NCI-H187 treated with DMSO at 0.1 percent for 48 hours (cell line): Measurements from ENCODE around the gene CNTNAP5.

Experiments
- DNase-seq: peaks from one replicate; lab custom pipeline; 2025; lab: John Stamatoyannopoulos, UW

The CNTNAP5 gene

DNA sequence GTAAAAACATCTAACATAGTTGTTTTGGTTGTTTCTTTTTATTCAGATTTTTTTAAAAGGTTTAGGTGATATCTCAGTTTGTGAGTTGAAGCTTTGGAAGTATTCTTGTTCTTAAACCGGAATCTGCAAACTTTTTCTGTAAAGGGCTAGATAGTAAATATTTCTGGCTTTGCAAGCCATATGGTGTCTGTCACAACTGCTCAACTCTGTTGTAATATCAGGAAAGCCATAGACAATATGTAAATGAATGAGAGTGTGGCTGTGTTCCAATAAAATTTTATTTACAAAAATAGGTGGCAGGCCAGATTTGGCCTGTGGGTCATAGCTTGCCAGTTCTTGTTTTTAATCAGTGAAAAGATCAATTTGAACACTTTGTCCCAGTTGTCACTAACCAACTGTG is 134.1 kb downstream of the CNTNAP5 start:
- no peak for DNase-seq

DNA sequence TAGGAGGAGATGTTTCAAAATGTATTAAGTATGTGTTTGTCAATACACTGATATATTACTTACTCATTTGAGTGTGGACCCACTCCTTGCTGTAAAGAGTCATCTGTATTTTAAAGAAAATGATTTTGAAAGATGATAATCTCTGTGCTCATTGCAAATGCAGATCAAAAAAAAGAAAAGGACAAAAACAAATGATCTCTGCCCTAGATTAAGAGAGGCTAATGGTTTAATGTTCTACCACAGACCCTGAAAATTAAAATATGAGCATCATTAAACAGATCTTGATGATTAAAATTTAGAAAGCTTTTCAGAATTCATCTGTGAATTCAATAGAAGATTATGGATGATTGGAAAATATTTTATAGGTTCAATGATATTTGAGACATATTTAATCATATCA is 136.5 kb downstream of the CNTNAP5 start:
- DNase-seq, result no peak

DNA sequence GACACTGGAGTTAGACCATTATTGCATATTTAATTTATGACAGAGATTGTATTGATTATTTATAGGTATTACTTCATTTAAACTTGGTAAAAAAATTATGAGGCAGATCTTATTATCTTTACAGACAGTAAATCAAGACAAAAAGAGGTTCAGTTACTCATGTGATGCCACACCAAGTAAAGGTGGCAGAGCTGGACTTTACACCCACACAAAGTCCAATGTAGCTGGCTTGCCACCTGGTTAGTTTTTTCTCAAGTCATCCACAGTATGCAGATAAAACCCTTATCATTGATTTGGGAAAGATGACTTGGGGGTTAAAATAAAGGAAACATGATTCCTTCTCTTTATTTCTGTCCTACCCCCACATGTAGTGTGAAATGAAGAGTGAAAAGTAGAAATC is 137.2 kb downstream of the CNTNAP5 start:
- no peak for DNase-seq

DNA sequence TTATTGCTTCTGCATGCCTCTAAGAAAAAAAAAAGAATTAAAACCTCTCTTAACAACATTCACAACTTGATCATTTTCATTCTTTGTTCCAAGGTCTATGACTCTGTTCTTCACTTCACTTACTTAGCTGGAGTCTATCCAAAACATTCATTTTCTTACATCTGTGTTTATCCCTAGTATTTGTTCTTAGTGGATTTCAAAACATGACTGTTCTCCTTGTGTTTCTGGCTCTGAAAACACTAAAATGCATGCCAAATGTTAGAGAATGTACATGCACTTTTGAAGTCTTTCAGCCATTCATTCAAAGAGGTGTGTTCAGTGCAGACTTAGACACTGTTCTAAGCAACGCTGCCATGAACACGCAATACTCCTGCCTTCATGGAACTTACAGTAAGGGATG is 138.8 kb downstream of the CNTNAP5 start:
- DNase-seq, result no peak

DNA sequence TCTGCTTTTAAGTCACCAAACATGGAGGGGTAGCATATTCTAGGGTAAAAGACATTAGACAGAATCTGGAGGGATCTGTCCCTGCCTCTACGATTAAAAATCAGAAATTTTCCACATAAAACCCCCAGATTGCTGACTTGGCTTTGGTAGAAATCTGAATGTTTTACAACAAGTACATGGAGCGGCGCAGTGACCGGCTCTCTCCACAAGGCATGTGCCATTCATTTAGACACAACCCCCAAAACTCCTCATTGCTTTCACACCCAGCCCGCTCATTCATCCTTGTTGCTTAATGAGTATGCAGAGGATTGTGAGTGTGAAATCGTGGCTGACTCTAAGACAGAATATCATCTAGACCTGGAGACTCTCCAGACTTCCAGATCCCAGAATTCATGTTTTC is 140.6 kb downstream of the CNTNAP5 start:
- no peak for DNase-seq

DNA sequence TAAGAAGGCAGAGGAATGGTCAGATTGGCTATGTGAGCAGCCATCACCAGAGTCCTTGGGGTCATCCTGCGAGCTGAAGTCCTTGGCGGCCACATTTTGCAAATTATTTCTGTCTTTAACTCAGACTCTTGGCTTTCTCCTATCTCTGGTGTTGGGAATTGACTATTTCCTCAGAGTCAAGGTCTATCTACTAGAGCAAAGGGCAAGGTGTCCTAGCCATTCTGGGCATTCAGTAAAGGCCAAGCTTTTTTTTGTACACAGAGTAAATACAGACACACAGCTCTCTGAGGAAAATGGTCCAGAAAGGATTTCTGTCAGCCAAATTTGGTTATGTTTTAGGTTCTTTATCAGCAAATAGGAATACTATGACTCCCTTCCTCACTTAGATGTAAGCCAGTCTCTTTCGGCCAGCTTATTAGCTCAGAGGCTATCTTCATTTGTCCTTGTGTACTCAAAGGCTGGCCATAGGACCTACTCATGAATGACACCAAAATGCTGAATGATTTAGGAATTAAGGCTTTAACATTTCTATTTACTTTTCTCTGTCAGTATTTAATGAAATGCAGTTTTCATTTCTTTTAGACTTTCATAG is 146.5 kb downstream of the CNTNAP5 start:
- DNase-seq, result no peak

DNA sequence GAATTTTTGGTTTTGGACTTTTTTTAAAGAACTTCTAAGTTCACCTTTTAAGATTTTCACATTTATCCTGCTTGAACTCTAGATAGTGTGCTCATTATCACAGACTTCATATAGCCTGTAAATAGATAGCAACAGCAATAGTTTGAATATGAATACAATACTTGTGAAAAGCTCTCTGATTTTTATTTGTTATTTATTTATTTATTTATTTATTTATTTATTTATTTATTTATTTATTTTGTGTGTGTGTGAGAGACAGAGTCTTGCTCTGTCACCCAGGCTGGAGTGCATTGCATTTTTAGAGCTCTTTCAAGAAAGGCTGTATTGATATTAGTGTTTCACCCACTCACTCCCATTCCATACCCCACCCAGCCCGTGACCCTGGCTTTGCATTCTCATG is 153.6 kb downstream of the CNTNAP5 start:
- no peak for DNase-seq

DNA sequence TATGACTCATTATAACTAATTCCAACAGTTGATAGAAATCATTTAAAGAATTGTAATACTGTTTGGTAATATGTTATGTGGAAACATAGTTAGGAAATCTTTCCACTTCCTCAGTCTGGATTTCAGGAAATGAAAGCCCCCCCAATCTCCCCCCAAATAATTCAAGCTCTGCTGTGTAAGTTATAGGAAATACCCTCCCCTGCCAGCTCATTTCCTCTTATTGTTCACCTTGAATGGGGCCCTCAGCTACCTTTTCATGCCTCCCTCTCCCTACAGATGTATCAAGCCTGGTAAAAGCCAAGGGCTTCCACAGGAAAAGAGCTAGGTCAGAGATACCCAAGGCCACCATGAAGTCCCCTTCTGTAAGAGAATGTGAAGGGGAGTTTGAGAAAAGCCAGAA is 155.5 kb downstream of the CNTNAP5 start:
- no peak for DNase-seq

DNA sequence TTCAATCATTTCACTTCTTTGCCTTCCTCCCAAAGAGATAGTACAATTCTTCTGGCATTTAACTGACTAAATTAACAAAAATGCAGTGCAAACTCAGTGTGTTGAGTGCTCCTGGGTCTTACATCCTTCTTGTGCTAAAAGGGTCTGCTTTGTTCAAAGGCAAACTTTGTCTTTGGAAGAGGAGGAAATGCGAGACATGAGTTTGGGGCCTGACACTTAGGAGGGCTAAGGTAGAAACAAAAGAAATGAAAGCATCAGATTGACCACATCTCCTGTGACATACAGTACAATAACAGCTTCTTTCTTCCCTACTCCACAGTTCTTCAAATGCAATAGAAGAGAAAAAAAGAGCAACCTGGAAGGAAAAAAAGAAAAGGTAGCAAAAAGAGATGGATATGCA is 161.7 kb downstream of the CNTNAP5 start:
- no peak for DNase-seq

DNA sequence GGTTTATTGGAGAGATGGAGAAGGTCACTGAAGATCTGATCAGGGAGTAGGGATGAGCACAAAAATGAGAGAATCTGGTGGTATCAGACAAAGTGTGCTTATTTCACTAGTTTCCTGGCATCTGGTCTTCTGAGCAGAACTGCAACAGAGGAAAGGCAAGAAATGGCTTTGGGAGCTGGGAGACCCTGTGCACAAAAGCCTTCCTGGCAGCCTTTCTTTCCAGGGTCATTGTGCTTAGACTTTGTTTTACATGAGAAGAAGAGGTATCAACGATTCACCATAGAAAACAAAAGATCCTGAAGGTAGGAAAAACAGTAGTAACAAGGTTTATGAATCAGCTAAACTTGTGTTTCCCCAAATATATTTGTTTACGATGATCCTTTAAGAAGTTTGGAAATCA is 162.9 kb downstream of the CNTNAP5 start:
- no peak for DNase-seq

DNA sequence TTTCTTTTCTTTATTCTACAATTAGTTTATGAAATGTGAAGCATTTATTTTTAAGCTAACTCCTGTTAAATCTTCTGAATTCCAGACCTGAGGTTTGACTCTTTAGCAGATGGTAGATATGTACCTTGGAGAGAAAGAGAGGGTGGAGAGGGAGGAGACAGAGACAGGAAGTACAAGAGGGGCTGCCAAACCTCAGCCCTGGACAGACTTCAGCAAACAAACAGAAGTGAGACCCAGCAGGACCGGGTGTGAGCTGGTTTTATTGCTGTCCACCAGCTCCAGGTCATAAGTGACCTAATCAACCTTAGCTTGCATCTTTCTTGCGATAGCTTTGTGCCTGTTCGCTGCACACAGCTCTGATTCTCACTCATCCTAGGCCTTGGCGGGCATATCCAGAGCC is 168.6 kb downstream of the CNTNAP5 start:
- DNase-seq, result no peak

DNA sequence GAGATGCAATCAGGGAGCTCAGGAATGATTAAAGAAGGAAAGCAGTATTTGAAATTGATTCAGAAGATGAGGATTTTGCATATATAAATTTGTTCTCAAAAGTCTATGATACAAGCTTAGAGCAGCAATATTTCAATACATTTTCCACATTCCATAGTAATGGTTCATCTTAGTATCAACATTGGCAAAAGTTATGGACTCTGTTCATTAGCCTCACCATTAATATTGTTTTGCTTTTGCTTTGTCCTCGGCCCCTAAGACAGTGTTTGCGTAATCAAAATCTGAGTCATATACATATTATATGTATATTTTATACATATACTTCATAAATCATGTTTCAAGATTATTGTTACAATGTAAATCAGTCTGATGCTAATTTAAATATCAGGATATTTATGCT is 176.6 kb downstream of the CNTNAP5 start:
- DNase-seq, result no peak

DNA sequence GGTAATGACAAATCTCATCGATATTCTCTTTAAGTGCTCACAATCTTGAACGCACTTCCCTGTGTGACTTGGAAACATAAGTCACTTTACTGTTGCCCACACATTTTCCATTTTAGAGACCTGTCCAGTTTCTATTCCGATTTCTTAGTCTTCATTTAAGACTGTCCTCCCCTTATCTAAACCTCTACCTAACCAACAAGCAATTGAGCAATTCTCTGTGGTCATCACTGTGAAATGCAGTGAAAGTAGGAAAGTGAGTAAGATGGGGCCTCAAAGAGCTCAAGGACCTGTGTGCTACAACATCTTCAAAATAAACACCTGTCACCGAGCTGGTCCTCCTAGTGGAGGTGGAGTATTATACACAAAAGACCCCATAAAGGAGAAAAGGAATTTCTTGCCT is 184.4 kb downstream of the CNTNAP5 start:
- no peak for DNase-seq

DNA sequence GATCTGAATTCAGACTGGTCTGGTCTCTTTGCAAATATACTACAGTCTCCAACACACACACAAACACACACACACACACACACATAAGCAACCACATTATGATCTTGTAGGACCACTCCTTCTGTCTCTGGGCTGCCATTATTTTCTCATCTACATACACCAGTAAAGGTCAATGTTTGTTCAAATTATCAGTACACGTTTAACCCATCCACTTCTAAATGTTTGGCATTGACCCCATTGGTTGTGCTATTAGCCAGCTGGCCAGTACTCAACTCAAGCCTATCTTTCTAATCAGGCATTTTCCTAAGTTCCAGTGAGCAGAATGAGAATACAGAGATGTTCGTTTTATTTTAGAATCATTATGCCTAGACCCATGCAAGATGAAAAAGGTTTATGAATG is 186.4 kb downstream of the CNTNAP5 start:
- no peak for DNase-seq

DNA sequence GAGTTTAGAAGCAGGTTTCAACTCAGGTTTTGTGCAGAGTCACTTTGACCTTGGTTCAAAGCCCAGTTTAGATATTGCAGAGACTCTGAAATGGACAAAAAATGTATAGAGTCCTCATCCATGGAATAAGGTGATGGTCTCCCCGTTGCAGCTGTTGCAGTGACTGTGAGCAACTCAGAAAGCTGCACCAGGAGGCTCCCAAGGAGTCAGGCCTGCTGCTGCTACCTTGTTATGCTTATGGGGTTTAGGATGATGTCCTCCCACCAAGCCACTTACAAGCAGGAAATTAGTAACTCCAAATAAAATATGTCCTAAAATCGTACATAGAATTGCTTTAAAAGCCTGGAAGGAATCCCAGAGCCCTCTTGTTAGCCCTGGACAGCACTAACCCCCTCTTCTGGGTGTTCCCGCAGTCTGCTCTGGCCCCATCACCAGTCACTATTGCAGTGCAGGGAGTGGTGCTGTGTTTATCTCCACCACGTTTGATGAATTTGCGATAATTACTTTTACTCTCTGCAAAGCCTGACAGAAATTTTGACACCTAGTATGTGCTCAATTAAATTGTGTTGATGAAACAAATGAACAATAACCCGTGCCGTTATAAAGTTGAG is 189.0 kb downstream of the CNTNAP5 start:
- no peak for DNase-seq

DNA sequence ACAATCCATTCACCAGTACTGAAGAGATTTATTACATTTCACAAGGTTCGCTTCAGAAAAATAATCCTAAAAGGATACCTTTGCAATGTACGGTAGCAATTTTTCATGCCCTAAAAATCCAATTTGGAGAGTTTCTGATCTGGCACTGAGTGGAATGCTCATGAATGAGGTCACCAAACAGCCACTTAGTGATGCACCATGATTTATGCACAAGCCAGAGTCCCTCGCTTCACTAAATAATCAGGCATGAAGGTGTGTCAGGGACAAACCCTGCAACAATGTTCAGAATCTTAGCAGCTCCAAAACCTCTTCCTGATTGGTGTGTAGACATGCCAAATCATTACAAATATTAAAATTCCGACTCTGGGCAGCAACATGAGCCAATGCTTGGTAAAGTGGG is 221.1 kb downstream of the CNTNAP5 start:
- DNase-seq, result no peak

DNA sequence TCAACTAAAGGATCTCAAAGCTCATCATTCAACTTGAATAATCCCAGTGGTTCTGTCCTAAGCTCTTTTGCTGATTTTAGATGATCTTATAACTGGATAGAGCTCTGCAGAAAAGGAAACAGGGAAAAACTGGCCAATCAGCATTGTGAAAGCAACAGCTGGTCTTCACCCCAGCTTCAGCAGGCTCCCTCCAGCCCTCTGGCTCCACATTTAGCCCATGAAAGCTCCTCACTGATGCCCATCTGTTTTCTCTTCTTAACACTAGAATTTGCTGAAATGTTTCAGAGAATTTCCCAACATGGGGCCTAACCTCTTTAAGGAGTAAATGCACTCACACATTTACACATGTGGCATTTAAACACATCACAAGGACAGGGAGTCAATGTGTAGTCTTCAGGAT is 223.3 kb downstream of the CNTNAP5 start:
- DNase-seq, result no peak

DNA sequence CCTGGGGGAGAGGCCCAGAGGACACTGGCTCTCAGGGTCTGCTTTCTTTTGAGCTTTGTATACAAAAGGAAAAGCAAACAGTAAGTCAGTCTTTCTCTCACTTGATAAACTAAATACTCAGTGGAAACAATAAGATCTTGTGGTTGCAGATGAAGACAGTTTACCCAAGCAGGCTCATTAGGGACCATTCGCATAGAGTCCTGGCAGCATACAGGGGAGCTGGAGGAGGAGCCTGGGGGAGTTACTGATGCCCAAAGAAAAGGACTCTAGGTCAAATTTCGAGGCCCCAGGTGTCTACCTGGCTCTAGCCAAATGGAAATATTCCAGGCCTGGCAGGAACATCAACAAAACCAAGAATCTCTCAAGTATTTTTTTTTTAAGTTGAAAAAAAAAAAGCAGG is 225.3 kb downstream of the CNTNAP5 start:
- DNase-seq, result no peak

DNA sequence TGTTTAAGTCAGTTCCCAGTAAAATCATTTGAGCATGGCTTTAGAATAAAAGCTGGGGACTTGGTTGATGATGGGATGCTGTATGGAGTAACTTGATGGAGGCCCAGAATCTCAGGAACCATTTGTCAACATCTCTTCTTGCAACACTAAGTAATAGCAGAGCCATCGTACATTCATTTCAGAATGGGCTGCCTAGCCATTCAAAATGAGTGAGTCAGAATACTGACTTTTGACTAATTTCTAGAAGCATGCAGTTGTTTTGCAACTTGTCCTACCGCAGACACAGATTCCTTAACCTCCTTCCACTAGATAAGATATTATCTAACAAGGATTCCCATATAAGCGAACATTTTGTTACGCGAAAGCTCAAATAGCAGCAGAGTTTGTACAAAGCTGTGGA is 229.5 kb downstream of the CNTNAP5 start:
- no peak for DNase-seq

DNA sequence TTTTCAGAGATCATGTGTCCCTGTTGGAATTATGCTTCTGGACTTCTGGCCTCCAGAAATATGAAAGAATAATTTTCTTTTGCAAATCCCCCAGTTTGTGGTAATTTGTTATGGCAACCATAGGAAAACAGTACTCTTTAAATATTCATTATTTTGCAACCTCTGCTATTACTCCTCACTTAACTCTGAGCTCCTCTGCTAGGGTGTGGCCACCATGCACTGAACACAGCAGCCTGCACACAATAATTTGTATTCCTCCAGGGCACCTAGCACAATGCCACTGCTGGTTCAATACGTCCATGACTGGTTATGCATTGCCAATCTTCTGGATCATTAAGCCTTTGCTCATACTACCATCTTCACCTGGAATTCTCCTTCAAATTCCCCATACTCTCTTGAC is 232.0 kb downstream of the CNTNAP5 start:
- DNase-seq, result no peak

DNA sequence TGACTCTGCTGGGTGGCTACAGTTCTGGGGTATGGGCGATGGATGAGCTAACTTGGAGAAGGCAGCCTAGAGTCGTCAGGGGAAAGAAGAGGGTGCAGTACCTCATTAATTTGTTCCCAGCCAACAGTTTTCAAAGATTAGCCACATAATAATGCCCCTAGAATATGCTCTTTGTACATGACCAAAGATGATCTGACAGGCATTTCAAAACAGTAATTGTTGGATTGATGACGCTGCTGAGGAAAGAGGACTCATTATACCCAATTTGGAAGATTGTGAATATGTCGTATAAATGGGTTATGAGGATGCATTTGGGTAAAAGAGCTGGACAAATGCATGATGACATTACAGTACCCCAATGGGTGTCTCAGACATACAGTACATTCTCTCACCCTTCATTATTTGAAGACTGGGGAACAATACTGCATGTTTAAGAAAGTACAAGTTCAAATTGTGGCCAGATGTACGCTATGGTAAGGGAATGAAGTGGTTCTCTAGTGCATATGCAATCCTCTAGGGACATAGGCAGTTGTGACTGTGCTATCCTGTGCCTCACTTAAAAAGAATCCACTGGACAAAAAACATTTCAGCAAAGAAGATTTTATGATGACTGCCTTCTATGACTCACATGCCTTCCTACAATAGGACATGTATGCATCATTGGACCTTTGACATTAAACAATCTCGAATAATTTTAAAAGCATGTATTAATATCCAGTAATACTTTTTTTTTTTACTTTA is 233.2 kb downstream of the CNTNAP5 start:
- DNase-seq, result no peak

DNA sequence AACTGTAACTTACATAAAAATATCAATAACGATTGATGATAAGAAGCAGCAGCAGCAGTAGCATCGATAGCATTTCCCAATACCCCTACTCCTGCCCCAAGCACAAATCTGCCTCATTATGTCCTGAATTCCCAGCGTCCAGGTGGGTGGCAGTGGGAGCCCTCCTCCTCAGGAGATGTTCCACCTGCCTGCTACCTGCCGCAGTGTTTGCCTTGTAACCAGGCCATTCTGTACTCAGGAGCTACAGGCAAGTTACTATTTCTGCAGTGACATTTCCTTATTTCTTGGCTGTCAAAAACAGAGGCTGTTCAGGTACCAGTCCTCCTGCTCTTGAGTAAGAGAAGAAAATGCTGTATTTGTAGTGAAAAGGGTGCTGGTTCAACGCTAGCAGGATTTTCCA is 236.4 kb downstream of the CNTNAP5 start:
- DNase-seq, result no peak

DNA sequence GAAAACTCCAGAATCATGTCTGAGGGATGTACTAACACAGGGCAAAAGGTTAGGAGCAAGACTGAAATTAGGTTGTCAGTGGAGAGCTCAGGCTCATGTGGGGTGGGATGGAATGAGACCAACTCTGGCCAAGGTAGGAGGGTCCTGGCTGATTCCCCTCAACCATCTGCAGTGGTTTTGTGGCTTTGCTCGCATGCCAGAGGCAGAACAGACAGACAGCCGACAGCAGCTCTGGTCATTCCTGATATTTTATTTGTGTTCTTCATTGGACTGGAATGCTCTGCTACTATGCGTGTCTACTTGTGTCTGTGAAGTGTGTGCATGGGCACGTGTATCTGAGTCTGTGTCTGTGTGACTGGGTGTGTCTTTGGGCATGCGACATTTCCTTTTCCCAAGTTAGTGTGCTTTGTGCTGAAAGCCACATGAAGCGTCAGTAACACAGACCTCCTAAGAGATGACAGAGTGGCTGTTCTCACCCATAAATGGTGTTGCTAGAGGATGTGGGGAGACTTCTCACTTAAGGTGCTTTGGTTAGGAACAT is 239.5 kb downstream of the CNTNAP5 start:
- DNase-seq, result no peak

DNA sequence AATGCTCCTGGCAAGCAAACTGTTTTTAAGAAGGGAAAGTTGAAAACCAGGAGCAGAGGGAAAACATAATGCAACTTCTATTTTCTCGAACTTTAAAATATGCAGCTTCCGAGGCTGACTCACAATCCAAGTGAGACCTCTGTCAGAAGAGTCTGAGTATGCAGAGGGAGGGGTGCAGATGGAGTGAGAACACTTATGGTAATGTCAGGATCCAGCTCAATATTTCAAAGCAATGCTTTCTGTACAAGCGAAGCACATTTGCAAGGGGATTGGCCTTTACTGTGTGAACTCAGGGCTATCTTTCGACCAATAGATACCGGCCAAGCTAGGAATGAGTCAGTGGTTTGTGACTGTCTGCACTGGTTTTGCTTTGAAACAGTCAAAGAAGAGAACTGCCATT is 242.7 kb downstream of the CNTNAP5 start:
- DNase-seq, result no peak
